Jurkat, Clone E6-1 (cell line): ENCODE measurements around the gene NPDC1.

Experiments used
- DNase-seq: peaks from one replicate; pipeline ENCODE4 v3.0.0-alpha.2; 2011; ENCODE audit warnings: low read depth, low spot score
- H3K4me3 ChIP-seq: 2 replicates; pipeline ENCODE4 v1.5.1; 2011; ENCODE audit warnings: mild to moderate bottlenecking, low read length, control low read depth, moderate library complexity

The NPDC1 gene

DNA sequence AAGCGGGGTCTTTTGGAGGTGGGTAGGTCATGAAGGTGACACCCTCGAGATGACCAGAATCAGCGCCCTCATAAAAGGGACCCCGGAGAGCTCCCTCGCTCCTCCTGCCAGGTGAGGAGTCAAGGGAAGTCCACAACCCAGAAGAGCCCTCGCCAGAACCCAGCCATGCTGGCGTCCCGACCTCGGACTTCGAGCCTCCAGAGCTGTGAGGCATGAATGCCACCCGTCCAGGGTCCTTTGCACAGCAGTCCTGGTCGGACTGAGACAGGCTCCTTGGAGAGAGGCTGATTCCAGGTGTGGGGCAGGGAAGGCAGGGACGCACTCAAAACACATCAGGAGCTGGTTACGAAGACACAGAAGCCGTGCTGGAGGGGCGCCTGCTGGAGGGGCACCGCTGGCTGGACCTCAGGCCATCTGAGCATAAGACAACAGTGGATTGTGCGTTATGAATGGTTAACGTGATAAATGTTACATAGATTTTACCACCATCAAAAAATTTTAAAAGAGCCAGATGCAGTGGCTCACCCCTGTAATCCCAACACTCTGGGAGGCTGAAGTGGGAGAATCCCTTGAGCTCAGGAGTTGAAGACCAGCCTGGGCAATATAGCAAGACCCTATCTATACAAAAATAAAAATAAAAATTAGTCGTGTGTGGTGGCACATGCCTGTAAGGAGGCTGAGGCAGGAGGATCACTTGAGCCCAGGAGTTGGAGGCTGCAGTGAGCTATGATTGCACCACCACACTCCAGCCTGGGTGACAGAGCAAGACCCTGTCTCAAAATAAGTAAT lies 43.9 kb downstream of the NPDC1 start:
- DNase-seq = no peak
- H3K4me3 ChIP-seq = no peak overlapping the region

DNA sequence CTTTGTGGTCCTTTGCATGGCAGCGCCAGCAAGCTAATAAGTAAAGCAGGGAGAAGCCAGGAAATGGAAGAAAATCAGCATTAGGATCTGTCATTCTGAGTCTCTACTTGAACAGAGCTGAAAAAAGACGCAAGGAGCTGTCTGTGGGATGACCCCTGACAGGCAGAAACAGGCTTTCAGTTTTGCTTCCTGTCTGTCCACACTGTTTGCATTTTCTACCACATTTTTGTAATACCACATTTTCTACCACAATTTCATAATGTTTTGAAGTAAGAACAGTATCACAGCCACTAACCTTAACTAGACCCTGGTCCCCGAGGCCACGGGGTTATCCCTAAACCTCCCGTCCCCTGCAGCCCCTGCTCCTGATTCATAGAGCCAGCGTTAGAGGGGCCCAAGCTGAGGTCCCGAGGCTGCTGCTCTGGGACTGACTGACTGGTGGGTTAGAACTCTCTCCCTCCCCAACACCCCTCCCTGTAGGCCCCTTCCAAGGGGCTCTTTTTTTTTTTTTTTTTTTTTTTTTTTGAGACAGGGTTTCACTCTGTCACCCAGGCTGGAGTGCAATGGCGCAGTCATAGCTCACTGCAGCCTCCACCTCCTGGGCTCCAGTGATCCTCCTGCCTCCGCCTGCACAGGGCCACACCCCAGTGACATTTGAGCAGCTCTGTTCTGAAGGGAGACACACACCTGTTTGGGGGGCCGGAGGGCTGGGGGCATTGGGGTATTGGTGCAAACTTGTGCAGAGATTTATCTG lies 45.6 kb downstream of the NPDC1 start:
- H3K4me3 ChIP-seq = no peak overlapping the region
- DNase-seq = no peak

DNA sequence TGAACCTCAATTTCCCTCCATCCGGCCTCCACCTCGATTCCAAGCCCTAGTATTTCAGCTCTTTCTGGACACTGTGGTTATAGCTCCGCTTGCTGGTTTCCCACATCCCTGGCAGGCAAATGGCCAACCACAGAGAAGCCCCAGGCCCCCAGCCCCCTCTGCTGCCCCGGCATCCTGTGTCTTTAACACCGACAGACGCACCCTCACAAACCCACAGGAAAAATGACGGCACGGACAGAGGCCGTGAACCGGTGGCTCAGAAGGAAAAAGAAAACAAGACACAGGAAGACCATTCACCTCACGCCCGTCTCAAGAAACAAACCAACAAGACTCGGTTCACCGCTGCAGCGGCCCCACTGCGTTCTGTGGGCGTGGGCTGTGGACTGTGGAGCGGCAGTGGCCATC lies 48.1 kb downstream of the NPDC1 start:
- H3K4me3 ChIP-seq = no peak overlapping the region
- no peak for DNase-seq

DNA sequence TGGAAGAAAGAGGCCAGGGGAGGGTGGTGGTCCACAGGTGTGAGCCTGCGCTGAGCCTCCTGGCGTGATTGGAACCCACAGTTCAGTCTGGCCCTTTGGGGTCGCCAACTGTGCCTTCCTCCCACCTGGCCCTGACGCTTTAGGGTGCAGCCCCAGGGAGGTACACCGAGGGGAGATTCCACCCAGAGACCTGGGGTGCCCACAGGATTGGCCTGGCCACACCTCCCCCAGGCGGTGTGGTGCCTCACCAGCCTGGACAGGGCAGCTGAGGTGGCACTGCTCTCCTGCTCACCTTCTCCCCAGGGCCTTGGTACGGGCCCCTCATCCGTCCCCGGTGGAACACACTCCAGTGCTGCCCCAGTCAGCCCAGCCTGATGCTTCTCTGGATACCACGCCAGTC lies 48.6 kb downstream of the NPDC1 start:
- no peak overlapping the region for H3K4me3 ChIP-seq
- DNase-seq = no peak

DNA sequence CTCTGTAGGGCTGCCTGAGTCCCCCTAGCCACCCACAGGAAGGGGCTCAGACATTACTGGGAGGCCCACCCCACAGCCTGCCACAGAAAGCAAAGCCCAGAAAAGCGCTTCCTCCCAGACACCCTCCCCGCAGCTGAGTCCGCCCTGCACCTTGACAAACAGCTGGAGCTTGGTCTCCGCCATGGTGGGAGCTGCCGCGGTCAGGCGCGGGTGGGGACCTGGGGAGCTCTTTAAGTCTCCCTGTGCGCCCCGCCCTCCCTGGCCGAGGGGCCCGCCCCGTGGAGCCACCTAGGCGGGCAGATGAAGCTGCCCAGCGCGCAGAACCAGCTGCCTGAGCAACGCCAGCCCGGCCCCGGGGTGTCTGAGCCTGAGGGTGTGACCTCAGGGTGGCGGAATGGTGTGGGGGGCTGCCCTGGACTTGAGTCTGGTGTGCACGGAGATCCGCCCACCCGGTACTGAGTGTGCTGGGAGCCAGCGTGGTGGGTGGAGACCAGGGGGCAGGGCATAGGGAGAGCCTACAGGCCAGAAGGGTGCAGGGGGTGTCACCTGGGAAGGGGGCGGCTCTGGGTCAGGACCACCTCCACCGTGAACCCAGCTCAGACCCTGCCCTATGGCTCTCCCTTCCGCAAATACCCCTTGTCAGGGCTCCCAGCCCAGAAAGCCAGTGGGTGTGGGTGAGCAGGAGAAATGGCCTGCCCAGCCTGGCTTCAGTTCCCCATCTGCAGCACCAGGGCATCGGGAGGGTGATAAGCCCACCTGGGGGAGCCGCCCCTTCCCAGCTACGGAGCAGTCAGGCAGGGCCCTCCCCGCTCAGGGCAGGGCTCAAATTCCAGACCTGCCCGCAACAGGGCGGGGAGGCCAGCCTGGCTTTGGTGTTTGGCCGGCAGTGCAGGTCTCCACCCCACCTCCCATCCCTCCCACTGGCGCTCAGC lies 49.4 kb downstream of the NPDC1 start, which contains the start of gene CLIC3:
TSS of gene CLIC3 (minus strand) at position 208 of the 932 bp plus-strand sequence. CDS start at position 183, 25 bp downstream.
- no peak within 1 kb of the TSS for H3K4me3 ChIP-seq
- peak; percentile 51 for DNase-seq

DNA sequence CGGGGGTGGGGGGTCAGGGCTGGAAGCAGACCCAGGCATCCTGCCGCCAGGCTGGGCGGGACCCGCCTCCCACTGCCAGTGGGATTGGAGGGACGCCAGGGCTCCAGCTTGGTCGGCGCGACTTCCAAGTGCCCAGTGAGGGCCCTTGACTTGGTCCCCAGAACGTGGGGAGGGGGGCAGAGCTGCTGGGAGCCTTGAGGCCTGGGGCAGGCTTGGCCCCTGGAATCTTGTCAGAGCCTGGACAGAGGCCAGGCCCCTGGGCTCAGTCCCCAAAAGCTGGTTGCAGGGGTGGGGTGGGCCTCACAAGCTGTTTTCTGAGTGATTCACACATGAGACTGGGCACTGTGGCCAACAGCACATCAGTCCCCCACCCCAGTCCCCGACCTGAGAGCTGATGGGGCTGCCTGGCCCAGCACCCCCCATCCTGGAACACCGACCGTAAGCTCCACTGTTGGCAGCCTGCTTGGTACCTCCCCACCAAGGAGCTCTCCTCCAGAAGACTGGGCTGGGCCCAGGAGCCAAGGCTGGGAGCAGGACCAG lies 50.1 kb downstream of the NPDC1 start:
- no peak for DNase-seq
- H3K4me3 ChIP-seq = no peak overlapping the region

DNA sequence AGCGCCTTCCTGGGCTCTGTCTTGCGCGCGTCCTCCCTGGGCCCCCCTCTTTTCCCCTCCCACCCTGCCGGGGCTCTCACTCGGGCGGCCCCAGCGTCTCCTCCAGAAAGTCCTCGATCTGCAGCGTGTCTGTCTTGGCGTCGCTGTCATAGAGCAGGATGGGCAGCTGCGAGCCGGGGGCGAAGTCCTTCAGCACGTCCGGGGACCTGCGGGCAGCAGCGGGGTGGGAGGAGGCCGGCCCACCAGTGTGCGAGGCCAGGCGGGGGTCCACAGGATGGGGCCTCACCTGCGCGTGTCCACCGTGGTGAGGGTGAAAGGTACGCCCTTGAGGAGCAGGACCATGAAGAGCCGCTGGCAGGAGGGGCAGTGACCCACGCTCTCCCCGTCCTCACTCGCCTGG lies 50.6 kb downstream of the NPDC1 start:
- no peak overlapping the region for H3K4me3 ChIP-seq
- no peak for DNase-seq

DNA sequence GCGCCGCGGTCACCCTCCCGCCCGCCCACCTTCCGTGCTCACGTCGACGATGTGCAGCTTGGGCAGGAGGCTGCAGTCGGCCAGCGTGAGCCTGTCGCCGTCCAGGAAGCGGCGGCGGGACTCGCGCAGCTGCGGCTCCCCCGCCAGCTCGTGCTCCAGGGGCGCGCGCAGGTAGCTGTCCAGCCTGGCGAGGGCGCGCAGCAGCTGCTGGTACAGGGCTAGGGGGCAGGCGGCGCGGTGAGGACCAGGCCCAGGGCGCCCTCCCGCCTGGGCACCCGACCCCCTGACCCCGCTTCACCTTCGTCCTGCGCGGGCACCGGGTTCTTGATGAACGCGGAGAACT lies 51.1 kb downstream of the NPDC1 start:
- no peak overlapping the region for H3K4me3 ChIP-seq
- DNase-seq = no peak

DNA sequence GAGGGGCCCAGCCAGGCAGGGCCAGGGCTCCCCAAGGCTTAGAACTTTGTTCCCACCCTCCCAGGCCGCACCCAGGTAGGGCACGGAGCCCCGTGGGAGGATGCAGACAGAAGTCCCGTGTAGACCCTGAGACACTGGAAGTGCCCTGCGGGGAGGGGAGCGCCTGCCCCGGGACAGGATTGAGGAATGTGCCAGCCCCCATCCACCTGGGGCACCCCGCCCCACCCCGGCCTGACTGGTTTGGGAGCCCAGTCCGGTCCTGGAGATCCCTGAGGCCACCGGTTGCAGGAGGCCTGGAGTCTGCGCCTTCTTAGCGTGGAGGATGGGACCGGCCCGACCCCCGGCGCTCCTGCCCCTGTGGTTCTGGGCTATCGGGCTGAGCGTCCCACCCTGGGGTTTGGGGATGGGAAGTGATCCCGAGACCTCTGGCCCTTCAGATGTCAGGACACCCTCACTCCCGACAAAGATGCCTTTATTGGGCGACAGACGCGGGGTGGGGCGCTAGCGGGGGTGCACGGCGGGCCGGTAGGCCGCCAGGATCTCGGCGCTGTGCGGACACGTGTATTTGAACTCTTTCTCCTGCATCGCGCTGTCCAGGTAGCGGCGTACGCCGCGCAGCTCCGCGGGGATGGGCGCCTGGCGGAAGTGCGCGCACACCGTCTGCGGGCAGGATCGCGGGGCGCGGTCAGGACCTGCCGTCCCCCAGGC lies 51.6 kb downstream of the NPDC1 start:
- no peak for DNase-seq
- no peak overlapping the region for H3K4me3 ChIP-seq

DNA sequence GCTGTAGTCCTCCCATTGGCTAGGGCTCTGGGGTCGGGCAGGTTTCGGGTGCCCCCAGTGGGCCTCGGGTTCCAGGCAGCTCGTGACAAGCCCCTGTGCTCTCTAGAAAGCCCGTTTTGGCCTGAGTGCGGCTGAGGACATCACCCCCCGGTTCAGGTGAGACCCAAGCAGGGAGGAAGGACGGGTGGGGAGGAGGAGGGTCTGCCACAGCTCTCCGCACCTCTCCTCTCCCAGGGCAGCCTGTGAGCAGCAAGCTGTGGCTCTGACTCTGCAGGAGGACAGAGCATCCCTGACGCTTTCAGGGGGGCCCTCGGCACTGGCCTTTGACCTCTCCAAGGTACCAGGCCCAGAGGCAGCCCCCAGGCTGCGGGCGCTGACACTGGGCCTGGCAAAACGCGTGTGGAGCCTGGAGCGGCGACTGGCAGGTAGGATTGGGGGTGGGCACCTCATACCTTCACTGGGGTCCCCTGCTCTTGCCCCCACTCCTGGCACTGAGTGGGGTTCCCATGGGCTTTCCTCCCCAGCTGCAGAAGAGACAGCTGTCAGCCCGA lies 53.1 kb downstream of the NPDC1 start:
- no peak for DNase-seq
- H3K4me3 ChIP-seq = peak overlapping the region; percentile 87

DNA sequence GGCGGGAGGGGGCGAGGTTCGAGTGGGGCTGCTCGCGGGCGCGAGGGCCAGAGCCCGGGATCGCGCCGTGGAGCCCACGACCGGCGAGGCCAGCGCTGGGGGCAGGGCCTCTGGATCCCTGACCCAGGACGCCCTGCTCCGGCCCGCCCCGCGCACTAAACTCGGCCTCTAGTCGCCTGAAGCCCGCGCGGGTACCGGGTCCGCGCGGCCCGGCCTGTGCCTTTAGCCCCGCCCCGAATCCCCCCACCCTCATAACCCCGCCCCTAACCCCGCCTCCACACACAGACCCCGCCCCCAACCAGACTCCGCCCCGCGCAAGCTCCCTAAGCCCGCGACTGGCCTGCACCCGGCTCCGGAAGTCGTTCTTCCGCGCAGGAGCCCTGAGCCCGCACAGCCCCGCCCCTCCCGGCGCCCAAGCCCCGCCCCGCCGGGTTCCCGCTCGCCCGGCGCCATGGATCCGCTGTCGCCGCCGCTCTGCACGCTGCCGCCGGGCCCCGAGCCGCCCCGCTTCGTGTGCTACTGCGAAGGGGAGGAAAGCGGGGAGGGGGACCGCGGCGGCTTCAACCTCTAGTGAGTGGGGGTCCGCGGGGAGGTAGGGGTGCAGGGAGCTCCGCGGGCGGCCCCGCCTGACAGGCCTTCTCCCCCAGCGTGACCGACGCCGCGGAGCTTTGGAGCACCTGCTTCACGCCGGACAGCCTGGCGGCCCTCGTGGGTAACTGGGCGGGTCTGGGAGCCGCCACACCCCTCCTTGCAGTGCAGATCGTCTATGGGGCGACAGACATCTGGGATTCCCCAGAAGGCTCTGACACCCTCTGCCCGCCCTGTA lies 53.8 kb downstream of the NPDC1 start, which contains the start of gene PAXX:
TSS of gene PAXX (plus strand) at position 430 of the 826 bp plus-strand sequence. CDS start at position 452, 22 bp downstream.
- DNase-seq = peak; percentile 79
- H3K4me3 ChIP-seq = peak within 1 kb of the TSS; percentile 87

DNA sequence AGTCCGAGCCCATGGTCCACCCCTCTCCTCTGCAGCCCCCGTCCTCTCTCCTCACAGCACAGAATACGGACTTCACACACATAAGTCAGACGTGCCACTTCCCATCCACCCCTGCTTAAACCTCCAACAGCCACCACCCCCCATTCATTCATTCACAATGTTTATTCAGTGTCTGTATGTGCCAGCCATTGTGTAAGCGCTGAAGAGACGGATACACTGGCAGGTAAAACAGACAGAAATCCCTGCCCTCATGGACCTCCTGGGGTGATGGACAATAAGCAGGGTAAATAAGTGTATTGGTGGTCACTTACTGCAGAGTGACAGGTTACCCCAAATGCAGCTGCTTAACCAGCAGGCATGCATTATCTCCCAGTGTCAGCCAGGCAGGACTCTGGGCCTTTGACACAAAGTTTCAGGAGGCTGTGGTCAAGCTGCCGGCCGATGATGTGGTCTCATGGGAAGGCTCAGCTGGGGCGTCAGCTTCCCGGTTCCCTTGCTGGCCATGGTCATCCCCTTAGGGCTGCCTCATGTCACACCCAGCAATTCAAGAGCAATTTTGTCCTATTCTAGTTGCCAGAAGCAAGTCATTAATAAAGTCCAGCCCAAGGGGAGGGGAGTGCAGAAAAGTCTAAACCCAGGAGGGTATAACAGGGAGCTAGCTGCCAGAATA lies 55.6 kb downstream of the NPDC1 start:
- no peak overlapping the region for H3K4me3 ChIP-seq
- no peak for DNase-seq
